Panc1 (cell line): ENCODE results near the gene LHFPL5.

Source experiments
- REST ChIP-seq, 2 experiments: IDR thresholded peaks; 2 replicates each; pipeline ENCODE4 v1.6.1; 2011 to 2012; ENCODE audit warnings: low read depth in 2 of 2, control low read depth in 1 of 2, low read length in 1 of 2, mild to moderate bottlenecking in 1 of 2, moderate library complexity in 1 of 2; ENCODE audit not compliant: insufficient read depth in 1 of 2
- SIN3A ChIP-seq: IDR thresholded peaks from 2 replicates; pipeline ENCODE4 v1.6.1; 2012; ENCODE audit warnings: low read depth, mild to moderate bottlenecking, low read length, moderate library complexity, borderline replicate concordance; ENCODE audit not compliant: insufficient read depth
- TCF7L2 ChIP-seq: IDR thresholded peaks from 2 replicates; pipeline ENCODE4 v1.6.1; 2011; ENCODE audit warnings: mild to moderate bottlenecking, low read depth, low read length, inconsistent platforms
- TF ChIP-seq, protein P1 (sequence below): fragments of 450-650 bp; IDR thresholded peaks from 2 replicates; pipeline ENCODE4 v1.5.1; 2017; ENCODE audit warnings: mild to moderate bottlenecking

GRCh38 chr6:35788423-35788982 lies 16.6 kb upstream of the LHFPL5 start:
- TF ChIP-seq, protein P1, sequence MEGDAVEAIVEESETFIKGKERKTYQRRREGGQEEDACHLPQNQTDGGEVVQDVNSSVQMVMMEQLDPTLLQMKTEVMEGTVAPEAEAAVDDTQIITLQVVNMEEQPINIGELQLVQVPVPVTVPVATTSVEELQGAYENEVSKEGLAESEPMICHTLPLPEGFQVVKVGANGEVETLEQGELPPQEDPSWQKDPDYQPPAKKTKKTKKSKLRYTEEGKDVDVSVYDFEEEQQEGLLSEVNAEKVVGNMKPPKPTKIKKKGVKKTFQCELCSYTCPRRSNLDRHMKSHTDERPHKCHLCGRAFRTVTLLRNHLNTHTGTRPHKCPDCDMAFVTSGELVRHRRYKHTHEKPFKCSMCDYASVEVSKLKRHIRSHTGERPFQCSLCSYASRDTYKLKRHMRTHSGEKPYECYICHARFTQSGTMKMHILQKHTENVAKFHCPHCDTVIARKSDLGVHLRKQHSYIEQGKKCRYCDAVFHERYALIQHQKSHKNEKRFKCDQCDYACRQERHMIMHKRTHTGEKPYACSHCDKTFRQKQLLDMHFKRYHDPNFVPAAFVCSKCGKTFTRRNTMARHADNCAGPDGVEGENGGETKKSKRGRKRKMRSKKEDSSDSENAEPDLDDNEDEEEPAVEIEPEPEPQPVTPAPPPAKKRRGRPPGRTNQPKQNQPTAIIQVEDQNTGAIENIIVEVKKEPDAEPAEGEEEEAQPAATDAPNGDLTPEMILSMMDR = no peak
- TF ChIP-seq REST (IDR thresholded peaks at IDR 0.05; ENCODE audit: insufficient read depth in 1 of 2, low read depth in 2 of 2, low read length in 1 of 2) (no peak), SIN3A (no peak), TCF7L2 (no peak)
